Left kidney (tissue), 2 donors: ENCODE results near the gene RING1. TPM values are rescaled to one million over a fixed set of nuclear protein-coding genes. Genes with fewer than 3 reads are reported as not detected.
A peak's percentile ranks its signal among the peaks of the same experiment; 100 is the strongest.
"Not testable (repeated sequence)": the region's sequence is repeated elsewhere in the genome, so short reads cannot be mapped to it uniquely, and the experiment has no call there.

ENCODE experiments used
- DNase-seq: peaks from one replicate; pipeline ENCODE4 v3.0.0-alpha.2; 2013
- polyA plus RNA-seq: library from polyadenylated mRNA; unstranded; fragments of 120-200 nt; gene quantifications from one replicate; pipeline ENCODE4 v1.2.1, GENCODE V29; 2013; ENCODE audit not compliant: insufficient read length

The RING1 gene
- polyA plus RNA-seq, 1 donor = 53.4 TPM

DNA sequence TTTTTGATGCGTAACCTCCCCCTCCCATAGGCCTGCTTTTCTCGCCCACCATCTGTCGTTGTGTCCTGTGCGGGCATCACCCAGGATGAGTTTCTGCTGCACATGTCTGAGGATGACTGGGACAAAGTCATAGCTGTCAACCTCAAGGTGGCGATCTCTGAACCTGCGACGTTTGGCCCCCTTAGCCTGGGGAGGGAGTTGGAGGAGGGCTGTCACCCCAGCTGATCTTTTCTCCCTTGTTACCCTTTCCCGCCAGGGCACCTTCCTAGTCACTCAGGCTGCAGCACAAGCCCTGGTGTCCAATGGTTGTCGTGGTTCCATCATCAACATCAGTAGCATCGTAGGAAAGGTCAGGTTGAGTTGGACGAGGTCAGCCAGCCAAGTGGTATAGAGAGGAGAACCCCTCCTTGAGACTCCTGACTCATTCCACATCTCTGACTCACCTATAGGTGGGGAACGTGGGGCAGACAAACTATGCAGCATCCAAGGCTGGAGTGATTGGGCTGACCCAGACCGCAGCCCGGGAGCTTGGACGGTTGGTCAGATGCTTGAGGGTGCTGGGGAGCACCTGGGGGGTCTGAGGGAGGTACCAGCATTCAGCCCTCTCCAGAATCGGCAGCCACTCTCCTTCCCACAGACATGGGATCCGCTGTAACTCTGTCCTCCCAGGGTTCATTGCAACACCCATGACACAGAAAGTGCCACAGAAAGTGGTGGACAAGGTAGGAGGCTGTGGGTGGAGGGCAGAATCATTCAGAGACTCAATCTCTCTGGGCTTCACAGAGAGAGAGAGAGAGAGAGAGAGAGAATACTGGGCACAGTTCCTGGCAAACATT is 2.9 kb upstream of the RING1 start:
- DNase-seq = no peak

DNA sequence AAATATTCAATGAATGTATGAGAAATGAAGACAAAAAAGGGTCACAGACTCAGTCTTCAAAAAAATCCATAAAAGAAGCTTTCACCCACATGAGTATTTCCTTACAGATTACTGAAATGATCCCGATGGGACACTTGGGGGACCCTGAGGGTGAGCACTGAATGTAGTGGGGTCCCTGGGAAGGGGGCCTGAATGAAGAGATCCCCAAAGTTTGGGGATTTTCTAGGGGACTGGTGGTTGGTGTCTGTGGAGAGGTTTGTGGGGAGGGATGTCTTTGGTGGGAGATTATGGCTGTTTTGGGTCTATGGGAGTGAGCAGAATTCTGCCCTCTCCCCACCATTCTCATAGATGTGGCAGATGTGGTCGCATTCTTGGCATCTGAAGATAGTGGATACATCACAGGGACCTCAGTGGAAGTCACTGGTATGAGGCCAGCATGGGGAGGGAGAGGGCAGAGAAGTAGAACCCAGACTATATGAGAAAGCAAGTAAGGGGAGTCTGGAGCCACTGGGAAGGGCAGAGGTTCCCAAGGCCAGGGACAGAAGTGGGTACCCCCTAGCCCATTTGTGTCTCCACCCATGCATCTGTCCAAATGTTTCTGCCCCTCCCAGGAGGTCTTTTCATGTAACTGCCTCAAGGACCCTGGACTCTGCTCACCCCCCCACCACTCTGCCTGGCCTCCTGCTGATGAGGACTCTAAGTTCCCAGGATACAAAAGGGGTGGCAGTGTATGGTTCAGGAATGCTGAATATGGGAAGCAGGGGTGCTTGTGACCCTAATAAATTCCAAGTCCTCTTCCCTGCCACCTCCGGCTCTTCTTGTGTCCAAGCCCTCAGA is 2.1 kb upstream of the RING1 start:
- no peak for DNase-seq

DNA sequence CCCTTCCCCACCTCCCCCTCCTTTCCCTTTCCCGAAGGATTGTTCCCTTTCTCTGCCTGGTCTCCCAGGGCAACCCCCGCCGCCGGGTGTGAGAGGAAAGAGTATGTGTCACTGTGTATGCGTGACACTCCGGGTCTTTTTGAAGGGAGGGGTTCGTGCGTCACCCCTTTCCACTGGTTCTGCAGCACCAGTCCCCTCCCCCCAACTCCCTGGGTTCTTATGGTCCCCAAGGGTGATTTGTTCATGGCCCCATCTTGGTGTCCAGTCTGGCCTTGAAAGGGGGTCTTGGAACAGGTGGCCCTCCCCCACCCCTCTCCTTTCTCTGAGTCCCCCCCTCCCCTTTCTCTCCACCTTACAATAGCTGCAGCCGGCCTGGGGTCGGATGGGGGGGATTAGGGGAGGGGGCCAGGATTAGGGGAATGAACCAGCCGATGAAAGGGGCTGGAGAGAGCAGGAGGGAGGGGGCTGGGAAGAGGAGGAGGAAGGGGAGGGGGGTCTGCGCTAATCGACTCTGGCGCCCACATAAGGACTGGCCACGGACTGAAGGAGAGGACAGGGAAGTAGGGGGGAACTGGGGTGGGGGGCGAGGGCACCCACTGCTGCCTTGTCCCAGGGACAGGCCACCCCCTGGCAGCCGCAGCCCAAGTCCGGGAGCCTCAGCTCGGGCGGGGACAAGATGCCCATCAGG is 1.3 kb upstream of the RING1 start:
- DNase-seq = no peak

DNA sequence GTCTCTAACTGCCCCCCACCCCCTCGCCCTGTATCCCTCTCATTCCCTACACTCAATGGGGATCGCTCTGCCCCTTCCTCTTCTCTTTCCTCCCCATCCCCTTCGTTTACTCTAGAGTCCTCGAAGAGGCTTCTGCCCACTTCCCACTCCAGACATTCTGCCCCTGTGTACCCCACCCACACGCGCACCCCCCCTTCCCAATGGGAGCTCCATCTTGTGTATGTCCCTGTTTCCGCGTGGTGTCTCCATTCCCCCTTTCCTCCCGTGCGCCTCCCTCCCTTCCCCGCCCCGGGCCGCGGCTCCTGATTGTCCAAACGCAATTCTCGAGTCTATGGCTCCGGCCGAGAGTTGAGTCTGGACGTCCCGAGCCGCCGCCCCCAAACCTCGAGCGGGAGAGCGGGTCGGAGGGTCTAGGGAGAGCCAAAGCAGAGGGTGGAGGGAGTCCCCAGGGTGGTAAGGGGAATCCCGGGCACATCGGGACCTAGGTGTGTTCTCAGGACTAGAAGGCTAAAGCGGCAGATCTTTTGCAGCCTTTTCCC is 679 bp upstream of the RING1 start:
- DNase-seq = peak; percentile 59

DNA sequence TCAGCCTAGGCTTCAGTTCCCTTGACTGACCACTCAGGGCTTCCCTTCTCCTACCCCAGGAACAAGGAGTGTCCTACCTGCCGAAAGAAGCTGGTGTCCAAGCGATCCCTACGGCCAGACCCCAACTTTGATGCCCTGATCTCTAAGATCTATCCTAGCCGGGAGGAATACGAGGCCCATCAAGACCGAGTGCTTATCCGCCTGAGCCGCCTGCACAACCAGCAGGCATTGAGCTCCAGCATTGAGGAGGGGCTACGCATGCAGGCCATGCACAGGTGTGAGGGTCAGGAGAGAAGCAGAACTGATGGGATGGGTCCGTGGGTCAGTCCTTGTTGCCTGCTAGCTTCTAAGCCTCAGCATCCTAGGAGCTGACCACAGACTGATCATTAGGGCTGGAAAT is 1.6 kb downstream of the RING1 start:
- no peak for DNase-seq

DNA sequence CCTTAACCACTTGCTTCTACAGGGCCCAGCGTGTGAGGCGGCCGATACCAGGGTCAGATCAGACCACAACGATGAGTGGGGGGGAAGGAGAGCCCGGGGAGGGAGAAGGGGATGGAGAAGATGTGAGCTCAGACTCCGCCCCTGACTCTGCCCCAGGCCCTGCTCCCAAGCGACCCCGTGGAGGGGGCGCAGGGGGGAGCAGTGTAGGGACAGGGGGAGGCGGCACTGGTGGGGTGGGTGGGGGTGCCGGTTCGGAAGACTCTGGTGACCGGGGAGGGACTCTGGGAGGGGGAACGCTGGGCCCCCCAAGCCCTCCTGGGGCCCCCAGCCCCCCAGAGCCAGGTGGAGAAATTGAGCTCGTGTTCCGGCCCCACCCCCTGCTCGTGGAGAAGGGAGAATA is 2.8 kb downstream of the RING1 start:
- no peak for DNase-seq

DNA sequence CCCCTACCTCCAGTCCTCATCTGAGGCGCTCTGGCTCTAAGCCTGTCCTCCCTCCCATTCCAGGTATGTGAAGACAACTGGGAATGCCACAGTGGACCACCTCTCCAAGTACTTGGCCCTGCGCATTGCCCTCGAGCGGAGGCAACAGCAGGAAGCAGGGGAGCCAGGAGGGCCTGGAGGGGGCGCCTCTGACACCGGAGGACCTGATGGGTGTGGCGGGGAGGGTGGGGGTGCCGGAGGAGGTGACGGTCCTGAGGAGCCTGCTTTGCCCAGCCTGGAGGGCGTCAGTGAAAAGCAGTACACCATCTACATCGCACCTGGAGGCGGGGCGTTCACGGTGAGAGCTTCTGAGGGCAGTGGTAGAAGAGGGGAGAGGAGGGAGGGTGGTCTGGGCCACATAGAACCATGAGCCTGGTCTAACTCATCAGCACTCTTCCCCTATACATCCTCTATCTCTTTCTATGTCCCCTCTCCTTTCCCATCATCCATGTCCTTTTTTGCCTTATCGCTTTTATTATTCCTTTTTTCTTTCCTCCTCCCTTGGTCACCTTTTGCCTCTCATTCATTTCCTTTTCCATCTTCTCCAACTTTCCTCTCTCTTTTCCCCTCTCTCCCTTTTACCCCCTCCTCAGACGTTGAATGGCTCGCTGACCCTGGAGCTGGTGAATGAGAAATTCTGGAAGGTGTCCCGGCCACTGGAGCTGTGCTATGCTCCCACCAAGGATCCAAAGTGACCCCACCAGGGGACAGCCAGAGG is 3.5 kb downstream of the RING1 start:
- DNase-seq = no peak

DNA sequence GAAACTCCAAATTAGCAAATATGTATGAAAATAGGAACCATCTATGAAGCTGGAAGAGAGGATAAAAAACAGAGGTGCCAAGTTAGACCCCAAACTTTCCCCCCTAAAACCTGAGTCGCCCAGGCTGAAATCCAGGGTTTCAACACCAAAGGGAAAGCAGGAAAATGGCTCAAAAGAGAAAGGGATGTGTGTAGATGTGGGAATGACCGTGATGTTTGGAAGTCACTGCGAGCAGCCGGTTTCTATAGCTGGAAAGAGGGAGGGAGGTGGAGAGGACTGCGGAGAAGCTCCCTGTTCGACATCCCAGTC is 4.5 kb downstream of the RING1 start:
- DNase-seq = no peak

DNA sequence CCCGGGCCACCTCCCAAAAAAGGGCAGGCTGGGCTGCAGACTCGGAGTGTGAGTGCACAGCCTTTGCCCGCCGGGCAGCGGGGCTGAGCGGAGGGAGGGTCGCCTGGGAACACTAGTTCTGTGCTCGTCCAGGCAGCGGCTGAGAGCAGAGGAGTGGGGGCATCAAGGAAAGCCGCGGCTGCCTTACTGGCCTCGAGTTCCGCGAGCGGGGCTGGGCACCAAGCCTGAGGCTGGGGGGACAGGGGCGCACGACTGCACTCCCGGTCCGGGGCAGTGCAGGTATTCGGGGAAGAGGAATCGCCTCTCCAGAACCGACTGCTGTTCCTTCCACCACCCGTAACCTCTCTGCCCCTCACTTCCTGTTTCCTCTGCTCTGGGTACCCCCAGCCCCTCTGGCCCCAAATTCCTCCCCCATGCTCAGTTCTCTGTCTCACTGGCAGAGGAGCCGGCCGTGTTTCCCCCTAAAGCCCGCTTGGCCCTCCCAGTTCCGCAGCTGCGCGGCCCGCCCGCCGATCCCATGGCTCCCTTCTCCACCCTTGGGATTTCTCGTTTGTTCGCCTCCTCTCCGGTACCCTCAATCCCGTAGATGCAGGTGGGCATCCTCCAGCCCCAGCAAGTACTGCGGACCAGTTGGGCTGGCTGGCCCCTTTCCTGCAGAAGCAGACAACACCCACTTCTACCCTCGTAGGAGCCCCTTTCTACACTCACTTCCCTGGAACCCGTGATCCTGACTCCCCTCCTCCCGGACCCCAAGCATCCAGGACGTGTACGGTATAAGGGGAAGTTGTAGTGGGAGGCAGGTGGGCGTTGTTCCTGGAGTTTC is 5.1 kb downstream of the RING1 start:
- DNase-seq = no peak

DNA sequence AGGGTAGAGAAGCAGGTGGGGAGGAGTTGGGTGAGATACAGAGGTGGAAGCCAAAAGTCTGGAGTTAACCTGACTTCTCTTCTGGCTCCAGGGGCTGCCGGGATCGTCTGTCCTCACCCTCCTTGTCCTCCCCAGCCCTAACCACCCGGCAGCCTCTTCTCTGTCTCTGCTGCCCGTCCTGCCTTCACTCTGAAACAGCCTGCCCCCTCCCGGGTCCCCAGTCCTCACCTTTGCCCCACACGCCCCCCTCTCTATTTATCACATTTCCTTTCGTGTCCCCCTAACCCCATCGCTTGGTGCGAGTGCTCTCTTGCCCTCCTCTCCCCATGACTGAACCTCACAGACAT is 5.7 kb downstream of the RING1 start:
- DNase-seq = no peak

DNA sequence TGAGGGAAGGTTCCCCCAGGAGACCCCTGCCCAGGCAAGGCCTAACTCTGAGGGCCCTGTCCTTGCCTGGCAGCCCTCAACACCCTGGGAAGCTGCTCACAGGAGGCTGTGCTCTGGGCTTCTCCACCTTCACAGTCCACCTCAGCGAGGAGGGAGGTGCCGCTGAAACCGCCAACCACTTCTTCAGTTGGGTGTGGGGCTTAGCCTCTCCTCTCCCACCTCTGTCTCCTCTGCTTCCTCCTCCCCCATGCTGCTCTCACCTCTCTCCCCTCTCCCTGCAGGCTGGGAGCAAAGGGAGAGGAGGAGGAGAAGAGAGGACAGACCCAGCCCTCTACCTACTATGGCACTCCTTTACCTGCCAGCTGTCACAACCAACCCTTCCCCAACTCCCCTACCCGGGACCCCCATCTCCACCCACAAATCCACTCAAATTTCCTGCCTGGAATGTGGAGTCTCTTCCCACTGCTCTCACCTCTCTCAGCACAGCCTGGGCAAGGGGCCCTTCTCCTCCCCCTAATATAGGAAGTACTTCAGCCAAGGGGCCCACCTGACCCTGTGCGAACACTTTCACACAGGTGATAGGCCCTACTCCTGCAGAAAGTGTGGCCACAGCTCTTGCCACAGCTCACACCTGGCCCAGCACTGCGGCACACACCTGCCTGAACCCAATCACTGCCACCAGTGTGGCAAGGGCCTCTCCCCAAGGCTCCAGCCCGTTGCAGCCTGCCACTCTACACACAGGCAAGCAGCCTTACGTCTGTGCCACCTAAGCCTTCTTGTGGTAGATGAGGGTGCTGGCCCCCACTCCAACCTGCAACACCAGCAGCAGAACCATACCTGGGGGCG is 7.2 kb downstream of the RING1 start:
- DNase-seq = no peak

DNA sequence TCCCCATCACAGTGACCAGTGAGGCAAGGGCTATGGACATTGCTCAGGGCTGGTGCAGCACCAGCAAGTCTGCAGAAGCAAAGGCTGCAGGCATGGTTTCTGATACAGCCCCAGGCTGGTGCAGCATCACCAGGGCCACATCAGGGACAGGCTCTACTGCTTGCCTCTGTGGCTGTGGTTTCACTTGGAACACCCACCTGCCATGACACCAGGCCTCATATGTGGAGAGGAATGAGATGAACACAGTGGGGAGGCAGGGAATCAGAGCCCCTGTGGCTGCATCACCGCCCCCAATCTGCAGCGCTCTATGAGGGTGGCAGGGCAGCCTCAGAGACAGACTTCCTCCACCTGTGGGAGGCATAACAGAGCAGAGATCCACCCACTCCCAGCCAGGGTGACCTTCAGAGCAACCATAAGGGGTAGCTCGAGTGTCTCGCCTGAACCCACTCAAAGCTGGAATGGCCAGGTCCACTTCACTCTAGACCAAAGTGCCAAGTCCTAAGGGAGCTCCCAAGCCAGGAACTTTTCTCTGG is 7.9 kb downstream of the RING1 start:
- DNase-seq = no peak

DNA sequence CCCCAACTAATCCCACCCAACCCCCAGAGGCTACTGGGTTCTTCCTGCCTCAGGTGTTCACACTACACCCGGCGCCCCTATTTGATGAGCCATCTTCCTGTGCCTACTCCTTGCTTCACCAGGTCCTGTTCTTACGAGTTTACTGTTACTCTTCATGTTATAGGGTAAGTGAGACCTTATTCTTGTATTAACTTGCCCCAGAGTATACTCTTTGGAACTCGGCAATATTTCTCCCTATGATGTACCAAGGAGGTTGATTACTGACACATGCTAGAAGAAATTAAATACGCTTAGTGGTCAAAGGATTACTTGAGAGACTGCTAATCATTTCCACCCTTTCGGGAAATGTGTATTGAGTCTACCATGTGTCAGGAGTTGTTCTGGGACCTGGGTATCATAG is 8.9 kb downstream of the RING1 start:
- no peak for DNase-seq

DNA sequence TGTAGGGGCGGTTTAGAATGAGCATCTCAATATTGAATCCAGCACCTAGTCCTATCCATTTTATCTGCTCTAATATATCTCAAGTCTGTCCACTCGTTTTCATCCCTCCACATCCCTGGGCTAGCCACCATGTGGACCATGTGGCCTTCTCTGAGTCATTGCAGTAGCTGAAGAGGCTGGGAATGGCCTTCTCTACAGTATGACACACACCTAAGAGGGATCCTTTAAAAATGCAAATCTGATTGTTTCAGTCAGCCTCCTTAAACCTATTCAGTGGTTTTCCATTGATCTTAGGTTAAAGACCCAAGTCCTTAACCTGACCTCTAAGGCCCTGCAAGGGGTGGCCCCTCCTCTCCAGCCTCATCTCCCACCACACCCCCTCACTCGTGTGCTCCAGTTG is 9.4 kb downstream of the RING1 start:
- DNase-seq = no peak

DNA sequence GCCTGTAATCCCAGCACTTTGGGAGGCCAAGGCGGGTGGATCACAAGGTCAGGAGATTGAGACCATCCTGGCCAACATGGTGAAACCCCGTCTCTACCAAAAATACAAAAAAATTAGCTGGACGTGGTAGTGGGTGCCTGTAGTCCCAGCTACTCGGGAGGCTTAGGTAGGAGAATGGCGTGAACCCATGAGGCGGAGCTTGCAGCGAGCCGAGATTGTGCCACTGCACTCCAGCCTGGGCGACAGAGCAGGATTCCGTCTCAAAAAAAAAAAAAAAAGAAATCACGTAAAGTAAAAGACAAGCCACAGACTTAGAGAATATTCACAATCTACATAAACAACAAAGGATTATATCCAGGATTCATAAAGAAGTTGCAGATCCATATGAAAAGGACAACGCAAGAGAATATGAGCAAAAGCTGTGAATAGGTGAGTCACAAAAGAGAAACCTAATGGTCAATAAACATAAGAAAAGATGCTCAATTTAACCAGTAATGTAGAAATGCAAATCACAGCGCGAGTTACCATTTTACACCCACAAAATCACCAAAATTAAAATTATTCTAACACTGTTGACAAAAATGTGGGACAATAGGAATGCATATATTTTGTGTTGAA is 18.3 kb downstream of the RING1 start:
- DNase-seq = not testable (repeated sequence)

DNA sequence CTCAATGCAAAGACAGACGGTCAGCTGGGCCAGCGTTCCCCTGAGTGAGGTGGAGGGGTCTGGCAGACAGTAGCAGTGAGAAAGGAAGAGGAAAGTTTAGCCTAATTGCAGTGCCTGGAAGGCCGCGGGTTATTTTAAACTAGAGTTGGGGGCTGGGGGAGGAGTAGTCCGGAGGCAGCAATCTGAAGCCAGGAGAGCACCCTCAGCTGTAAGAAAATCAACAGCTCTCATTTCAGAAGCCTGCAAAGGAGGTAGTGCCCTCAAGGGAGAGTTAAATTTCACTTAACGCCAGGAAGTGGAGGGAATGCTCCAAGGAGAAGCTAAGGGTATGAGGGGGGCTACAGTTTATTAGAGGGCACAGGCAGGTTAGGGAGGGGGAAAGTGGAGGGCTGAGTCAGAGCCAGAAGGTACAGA is 26.9 kb downstream of the RING1 start:
- DNase-seq = peak; percentile 61

DNA sequence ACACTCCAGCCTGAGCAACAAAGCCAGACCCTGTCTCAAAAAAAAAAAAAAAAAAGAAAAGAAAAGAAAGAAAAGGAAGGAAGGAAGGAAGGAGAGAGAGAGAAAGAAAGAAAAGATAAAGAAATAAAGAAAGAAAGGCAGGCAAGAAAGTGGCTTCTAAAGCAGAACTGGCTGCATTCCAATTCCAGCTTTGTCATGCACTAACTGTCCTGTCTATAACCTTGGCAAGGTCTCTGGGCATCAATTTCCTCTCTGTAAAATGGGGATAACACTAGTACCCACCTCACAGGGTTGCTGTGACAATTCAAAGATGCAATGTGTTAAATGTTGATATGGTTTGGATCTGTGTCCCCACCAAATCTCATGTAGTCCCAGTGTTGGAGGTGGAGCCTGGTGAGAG is 28.0 kb downstream of the RING1 start:
- no peak for DNase-seq

DNA sequence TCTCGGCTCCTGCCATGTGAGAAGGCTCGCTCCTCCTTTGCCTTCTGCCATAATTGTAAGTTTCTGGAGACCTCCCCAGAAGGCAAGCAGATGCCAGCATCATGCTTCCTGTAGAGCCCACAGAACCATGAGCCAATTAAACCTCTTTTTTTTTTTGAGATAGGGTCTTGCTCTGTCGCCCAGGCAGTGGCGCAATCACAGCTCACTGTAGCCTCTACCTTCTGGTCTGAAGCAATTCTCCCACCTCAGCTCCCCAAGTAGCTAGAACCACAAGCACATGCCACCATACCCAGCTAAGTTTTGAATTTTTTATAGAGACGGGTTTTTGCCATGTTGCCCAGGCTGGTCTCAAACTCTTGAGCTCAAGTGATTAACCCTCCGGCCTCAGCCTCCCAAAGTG is 28.6 kb downstream of the RING1 start:
- DNase-seq = no peak

DNA sequence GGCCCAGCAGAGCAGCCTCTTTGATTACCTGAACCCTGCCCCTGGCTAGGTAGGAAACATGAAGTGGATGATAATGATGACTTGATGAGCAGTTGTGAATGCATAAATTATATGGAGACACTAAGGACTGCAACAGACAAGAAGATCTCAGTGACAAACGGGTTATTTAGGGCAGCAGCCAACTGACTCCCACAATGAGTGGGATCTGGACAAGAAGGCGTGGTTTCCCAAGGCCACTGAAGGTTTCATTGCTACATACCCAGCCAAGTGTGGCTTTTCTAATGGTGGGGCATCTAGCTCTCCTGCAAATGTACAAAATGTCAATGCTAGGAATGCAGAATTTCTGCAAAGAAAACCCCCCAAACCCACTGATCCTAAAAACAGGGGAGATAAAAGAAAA is 29.4 kb downstream of the RING1 start:
- no peak for DNase-seq

DNA sequence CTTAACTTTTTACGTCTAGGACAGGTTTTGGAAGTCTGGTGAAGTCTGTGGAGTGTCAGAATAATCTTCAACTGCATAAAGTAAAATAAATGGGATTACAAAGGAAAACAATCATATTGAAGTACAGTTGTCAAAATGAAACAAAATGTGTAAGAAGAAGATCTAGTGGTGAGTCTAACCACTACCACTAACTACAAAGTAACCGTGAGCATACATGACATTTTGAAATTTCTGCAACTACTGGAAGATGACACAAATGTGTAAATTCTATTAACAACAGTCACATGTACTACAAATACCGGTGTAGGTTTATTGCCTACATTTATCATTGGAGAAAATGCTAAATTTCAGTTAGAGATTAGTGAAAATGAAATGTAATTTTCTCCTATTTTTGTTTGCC is 33.7 kb downstream of the RING1 start:
- no peak for DNase-seq
